Lower leg skin (tissue), 4 donors: ENCODE results near the gene CCDC74B. TPM values are rescaled to one million over a fixed set of nuclear protein-coding genes. Genes with fewer than 3 reads are reported as not detected.
A peak's percentile ranks its signal among the peaks of the same experiment; 100 is the strongest.
"Not testable (repeated sequence)": the region's sequence is repeated elsewhere in the genome, so short reads cannot be mapped to it uniquely, and the experiment has no call there.

Source experiments
- DNase-seq, 2 donors: peaks; one replicate each; pipeline ENCODE4 v3.0.0-alpha.2; 2019; ENCODE audit warnings: low spot score in 2 of 2
- H3K4me3 ChIP-seq: fragments of 200-600 bp; sonication (generic); 2 replicates; pipeline ENCODE4 v1.5.1; 2017; ENCODE audit warnings: mild to moderate bottlenecking, low read depth; ENCODE audit not compliant: poor library complexity, severe bottlenecking
- CTCF ChIP-seq, 3 donors: fragments of 450-650 bp; IDR thresholded peaks; one replicate each; pipeline ENCODE4 v1.5.1; 2016; ENCODE audit warnings: antibody characterized with exemption in 3 of 3, mild to moderate bottlenecking in 3 of 3, moderate library complexity in 2 of 3
- POLR2A ChIP-seq, 2 donors: fragments of 450-650 bp; IDR thresholded peaks; one replicate each; pipeline ENCODE4 v1.6.1; 2016 to 2017; ENCODE audit warnings: antibody characterized with exemption in 2 of 2, mild to moderate bottlenecking in 1 of 2, moderate library complexity in 1 of 2
- WGBS, 2 donors: methylation state at CpG; one replicate each; pipeline ENCODE4 v1.1.5; 2018; 5-methylcytosine and 5-hydroxymethylcytosine counted together
- intact Hi-C: fragments of 100-400 bp; cut with DNase I; formaldehyde crosslinking; loops from one replicate; pipeline ENCODE4 v1.15.0; 2023; ENCODE audit warnings: low total_unique reads
- total RNA-seq, 4 donors: library from RNA; depleted of rRNA; stranded (reverse); fragments of >200 nt; gene quantifications; one replicate each; pipeline ENCODE4 v1.1.0, GENCODE V29; 2016

The CCDC74B gene
- total RNA-seq, 4 donors from 2014 or later: 0.84 to 4.0 (median 3.2) TPM

- H3K4me3 ChIP-seq: no peak overlapping the region
- intact Hi-C loops: loop anchor here (10.0 kb wide), 1 partner anchor 158 kb away; the partner anchor contains the start of gene IMP4
- 85 to 90% methylated on average over 5 of the region's 5 CpGs for WGBS, 2 donors
- DNase-seq: no peak
- TF ChIP-seq CTCF (IDR thresholded peaks at IDR 0.05): no peak
- no peak for TF ChIP-seq POLR2A (IDR thresholded peaks at IDR 0.05)
Observed at GRCh38 chr2:130186391-130186790, 41.5 kb upstream of the CCDC74B start.

GRCh38 chr2:130185896-130186295 lies 41.0 kb upstream of the CCDC74B start:
- intact Hi-C loops: loop anchor here (10.0 kb wide), 1 partner anchor 159 kb away; the partner anchor contains the start of gene IMP4
- no peak for TF ChIP-seq CTCF (IDR thresholded peaks at IDR 0.05)
- TF ChIP-seq POLR2A (IDR thresholded peaks at IDR 0.05): no peak
- DNase-seq: no peak
- H3K4me3 ChIP-seq: no peak overlapping the region
- 73 to 80% methylated on average over 4 of the region's 4 CpGs for WGBS, 2 donors

- 78 to 83% methylated on average over 10 of the region's 10 CpGs for WGBS, 2 donors
Observed at GRCh38 chr2:130185436-130185835, 40.5 kb upstream of the CCDC74B start.

GRCh38 chr2:130183512-130184373 lies 38.8 kb upstream of the CCDC74B start:
- DNase-seq: no peak
- TF ChIP-seq POLR2A (IDR thresholded peaks at IDR 0.05) (no peak), CTCF (IDR thresholded peaks at IDR 0.05) (no peak)
- no peak overlapping the region for H3K4me3 ChIP-seq
- 83% methylated on average over 25 to 26 of the region's 26 CpGs for WGBS, 2 donors
- intact Hi-C loops: loop anchor here (10.0 kb wide), 1 partner anchor 161 kb away; the partner anchor contains the start of gene IMP4

More at GRCh38 chr2:130185436-130185835, 40.5 kb upstream of the CCDC74B start:
- DNase-seq: no peak
- TF ChIP-seq POLR2A (IDR thresholded peaks at IDR 0.05) (no peak), CTCF (IDR thresholded peaks at IDR 0.05) (no peak)
- intact Hi-C loops: loop anchor here (10.0 kb wide), 1 partner anchor 159 kb away; the partner anchor contains the start of gene IMP4
- no peak overlapping the region for H3K4me3 ChIP-seq

- DNase-seq: not testable (repeated sequence)
- intact Hi-C loops: loop anchor here (10.0 kb wide), 1 partner anchor 162 kb away; the partner anchor contains the start of gene IMP4
- H3K4me3 ChIP-seq: peak overlapping the region; percentile 23
- 30 to 35% methylated on average over 15 to 16 of the region's 23 CpGs for WGBS, 2 donors
Observed at GRCh38 chr2:130182826-130183511, 38.1 kb upstream of the CCDC74B start.

GRCh38 chr2:130181880-130182682 lies 37.2 kb upstream of the CCDC74B start, which contains the start of gene MZT2B:
TSS of gene MZT2B (plus strand) at chr2:130182262. CDS start at chr2:130182283, 21 bp downstream.
- peak; percentile 70 to 96 for DNase-seq
- H3K4me3 ChIP-seq: peak within 1 kb of the TSS; percentile 84
- 0 to 1% methylated on average over 14 to 29 of the region's 86 CpGs for WGBS, 2 donors
- intact Hi-C loops: loop anchor here (10.0 kb wide), 1 partner anchor 163 kb away; the partner anchor contains the start of gene IMP4
